HL-60 (cell line): ENCODE results near the gene AKR1C2.
"Not testable (repeated sequence)": the region's sequence is repeated elsewhere in the genome, so short reads cannot be mapped to it uniquely, and the experiment has no call there.

Experiments used
- DNase-seq, 2 experiments: peaks; one replicate each; pipeline ENCODE4 v3.0.0-alpha.2; 2010 to 2020; ENCODE audit warnings: low read depth in 1 of 2, low spot score in 1 of 2
- H3K27ac ChIP-seq: fragments of 250-450 bp; sonication (Bioruptor Pico); replicated peaks from 2 replicates; pipeline ENCODE4 v1.5.1; 2020; ENCODE audit warnings: mild to moderate bottlenecking, moderate library complexity
- H3K27me3 ChIP-seq: fragments of 250-450 bp; sonication (Bioruptor Pico); 2 replicates; pipeline ENCODE4 v1.5.1; 2021; ENCODE audit warnings: mild to moderate bottlenecking, moderate library complexity; ENCODE audit not compliant: insufficient read depth, poor library complexity, severe bottlenecking
- H3K4me3 ChIP-seq: replicated peaks from 2 replicates; pipeline ENCODE4 v1.5.1; 2011; ENCODE audit warnings: mild to moderate bottlenecking, control low read depth, low read length; ENCODE audit not compliant: insufficient read depth
- SPI1 ChIP-seq: IDR thresholded peaks from 2 replicates; pipeline ENCODE4 v1.6.1; 2012; ENCODE audit warnings: low read depth, mild to moderate bottlenecking, borderline replicate concordance
- TF ChIP-seq, protein P1 (sequence below): IDR thresholded peaks from one replicate; pipeline ENCODE4 v1.5.1; 2011; ENCODE audit warnings: low read length, control low read depth, inconsistent platforms; ENCODE audit not compliant: insufficient read depth

Gene AKR1C2

DNA sequence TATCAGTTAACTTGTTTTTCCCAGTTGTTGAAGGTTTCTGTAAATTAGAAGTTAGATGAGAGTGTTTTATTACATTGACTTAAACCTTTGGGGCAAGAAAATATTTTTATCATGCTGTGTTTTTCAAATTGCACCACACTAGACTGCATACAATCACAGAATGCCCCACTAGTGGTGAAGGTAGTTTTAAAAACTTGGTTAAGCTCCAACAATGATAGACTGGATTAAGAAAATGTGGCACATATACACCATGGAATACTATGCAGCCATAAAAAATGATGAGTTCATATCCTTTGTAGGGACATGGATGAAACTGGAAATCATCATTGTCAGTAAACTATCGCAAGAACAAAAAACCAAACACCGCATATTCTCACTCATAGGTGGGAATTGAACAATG lies 33.3 kb downstream of the AKR1C2 start:
- H3K27me3 ChIP-seq, H3K4me3 ChIP-seq, DNase-seq, H3K27ac ChIP-seq: not testable (repeated sequence)

DNA sequence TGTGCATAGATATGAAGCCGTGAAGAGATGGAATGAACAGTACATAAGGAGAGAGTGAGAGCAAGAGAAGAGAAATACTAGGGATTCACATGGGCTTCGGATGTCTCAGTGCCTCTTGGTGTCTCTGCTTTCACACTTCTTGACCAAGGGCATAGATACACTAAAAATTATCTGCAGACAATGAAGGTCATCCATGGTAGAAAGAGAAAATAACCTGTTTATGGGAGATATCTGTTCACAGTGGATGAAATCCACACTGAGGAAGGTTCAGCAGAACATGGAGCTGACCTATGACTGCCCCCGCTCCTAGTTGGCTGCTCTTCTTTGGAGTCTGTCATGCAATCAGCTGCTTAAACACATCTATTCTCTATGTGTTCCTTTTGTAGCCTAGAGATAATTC lies 34.4 kb downstream of the AKR1C2 start:
- H3K4me3 ChIP-seq, H3K27ac ChIP-seq, DNase-seq, H3K27me3 ChIP-seq: not testable (repeated sequence)

DNA sequence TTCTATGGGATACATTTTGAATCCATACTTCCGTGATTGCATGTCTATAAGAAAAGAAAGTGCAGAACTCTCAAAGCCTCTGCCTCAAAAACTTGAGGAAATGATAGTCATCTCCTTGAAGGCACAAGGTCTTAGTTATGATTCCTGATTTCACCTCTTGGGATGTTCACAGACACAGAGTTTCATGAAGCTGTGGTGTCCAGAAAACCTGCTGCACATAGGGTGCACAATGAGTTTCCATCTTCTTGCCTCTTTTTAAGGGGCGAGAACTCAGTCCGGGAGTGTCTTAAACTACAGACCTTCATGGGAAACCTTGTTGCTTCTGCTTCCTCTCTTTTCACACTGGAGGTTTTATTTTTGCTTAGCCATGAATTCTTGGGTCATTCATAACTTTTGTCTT lies 36.5 kb downstream of the AKR1C2 start:
- H3K4me3 ChIP-seq, H3K27ac ChIP-seq, H3K27me3 ChIP-seq, DNase-seq: not testable (repeated sequence)

DNA sequence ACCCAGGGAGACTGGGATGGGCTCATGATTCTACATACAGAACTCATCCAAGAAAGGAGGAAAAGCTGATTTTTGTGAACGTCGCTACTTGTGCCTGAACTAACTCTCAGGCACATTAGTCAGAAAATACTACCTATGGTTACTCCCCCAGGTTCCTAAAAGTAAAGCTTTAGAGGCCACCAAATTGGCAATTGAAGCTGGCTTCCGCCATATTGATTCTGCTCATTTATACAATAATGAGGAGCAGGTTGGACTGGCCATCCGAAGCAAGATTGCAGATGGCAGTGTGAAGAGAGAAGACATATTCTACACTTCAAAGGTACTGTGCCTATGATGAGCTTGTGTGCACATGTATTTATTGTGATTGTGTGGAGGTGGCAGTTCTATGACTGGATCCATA lies 37.9 kb downstream of the AKR1C2 start:
- H3K4me3 ChIP-seq, H3K27me3 ChIP-seq, DNase-seq, H3K27ac ChIP-seq: not testable (repeated sequence)

DNA sequence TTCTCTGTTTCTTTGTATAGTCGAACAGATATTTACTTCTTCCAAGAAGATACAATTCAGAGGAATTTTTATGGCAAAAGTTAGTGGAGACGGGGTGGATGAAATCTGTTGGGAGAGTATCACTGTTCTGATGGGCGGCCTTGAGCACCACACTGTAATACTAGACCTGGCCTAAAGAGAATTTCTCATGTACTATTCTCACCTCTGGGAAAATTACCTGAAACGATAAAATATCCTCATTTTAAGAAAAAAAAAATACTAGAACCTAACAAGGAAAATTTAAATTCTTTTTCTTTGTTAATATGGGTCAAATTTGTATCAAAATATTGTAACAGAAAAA lies 39.9 kb downstream of the AKR1C2 start:
- not testable (repeated sequence) for H3K4me3 ChIP-seq, DNase-seq, H3K27me3 ChIP-seq, H3K27ac ChIP-seq

DNA sequence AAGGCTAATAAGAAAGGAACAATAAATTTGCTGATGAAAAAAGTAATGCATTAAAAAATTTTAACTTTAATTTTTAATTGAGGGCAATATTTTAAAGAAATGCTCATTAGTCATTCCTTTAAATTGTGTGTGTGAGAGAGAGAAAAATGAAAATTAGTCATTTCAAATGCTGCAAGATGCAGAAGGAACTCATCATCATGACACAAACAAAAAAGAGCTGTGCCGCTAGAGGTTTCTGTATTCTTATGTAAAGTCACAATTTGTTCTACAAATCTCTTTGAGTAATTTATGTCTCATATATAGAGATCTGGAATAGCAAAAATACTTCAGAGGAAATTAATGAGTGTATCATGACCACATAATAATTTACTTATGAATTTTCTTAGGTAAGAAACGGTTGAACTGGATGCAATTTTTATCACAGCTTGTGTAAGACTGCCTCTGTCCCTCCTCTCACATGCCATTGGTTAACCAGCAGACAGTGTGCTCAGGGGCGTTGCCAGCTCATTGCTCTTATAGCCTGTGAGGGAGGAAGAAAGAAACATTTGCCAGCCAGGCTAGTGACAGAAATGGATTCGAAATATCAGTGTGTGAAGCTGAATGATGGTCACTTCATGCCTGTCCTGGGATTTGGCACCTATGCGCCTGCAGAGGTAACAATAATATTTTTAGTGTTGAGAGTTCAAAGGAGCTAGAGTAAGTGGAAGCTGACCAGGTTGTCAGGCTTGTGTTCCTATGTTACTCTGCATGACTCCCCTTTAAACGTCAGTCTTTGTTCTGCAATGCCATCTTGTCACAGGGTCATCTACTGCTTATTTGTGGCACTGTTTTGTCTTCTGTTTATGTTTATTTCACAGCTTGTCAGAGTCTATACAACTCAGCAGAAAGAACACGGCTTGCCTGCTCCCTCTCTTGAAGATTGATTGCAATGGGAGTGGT lies 40.5 kb downstream of the AKR1C2 start, which contains the start of gene AKR1C1:
TSS of gene AKR1C1 (plus strand) at position 540 of the 939 bp plus-strand sequence. CDS start at position 570, 30 bp downstream.
- not testable (repeated sequence) for H3K4me3 ChIP-seq, DNase-seq, H3K27me3 ChIP-seq, H3K27ac ChIP-seq

DNA sequence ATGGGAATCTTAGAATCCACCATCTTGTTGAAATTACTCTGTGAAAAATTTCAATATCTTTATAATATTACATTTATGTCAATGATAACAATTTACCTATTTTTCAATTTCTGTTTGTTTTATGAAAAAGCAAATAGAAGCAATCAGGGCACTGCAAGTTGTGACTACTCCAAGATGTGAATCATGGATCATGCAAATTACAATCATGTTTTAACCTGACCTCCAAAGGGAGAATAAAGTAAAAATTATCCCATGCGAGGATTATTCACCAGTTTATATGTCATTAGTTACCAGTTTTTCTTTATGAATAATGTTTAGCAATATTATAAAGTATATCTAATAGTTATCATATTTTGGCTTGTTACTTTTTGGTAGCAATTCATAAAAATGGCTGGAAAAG lies 41.3 kb downstream of the AKR1C2 start:
- not testable (repeated sequence) for DNase-seq, H3K27ac ChIP-seq, H3K4me3 ChIP-seq, H3K27me3 ChIP-seq

DNA sequence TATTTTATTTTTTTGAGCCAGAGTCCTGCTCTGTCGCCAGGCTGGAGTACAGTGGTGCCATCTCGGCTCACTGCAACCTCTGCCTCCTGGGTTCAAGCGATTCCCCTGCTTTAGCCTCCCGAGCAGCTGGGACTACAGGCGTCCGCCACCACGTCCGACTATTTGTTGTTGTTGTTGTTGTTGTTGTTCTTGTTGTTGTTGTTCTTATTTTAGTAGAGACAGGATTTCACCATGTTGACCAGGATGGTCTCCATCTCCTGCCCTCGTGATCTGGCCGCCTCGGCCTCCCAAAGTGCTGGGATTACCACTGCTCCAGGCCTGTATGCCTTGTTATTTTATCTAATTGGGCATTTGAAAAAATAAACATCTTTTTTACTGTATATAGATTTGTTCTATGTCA lies 42.1 kb downstream of the AKR1C2 start:
- not testable (repeated sequence) for H3K27me3 ChIP-seq, DNase-seq

DNA sequence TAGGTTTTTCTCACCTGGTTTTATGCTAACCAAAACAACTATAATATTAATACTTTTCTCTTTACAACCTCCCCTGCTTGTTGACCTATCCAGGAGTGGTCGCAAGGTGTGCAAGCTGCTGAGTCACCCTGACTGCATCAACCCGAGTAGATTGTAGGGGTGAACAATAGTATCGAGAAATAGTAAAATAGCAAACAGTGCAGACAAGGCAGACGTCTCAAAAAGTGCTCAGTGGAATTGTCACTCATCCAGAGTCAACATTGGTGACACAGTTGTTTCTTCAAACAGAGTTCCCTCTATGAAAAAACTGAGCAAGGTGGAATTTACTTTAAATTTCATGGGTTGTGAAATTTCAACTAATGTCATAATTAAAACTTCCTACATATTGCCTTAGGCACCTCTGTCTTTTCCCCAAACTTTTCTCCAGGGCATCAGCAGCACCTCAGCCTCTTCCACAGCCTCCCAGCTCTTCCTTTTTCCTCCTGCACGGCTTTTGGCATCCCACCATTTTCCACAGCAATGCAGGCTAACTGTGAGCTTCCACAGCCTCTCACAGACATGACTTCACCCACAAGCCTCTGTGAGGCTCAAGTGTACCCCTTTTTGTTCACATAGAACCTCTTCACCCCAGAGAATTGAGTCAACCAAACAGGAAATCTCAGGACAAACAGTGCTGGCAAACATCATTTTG lies 46.6 kb downstream of the AKR1C2 start:
- not testable (repeated sequence) for DNase-seq, H3K27ac ChIP-seq, H3K4me3 ChIP-seq, H3K27me3 ChIP-seq

More for the DNA sequence above, 42.1 kb downstream of the AKR1C2 start:
- H3K4me3 ChIP-seq, H3K27ac ChIP-seq: not testable (repeated sequence)

DNA sequence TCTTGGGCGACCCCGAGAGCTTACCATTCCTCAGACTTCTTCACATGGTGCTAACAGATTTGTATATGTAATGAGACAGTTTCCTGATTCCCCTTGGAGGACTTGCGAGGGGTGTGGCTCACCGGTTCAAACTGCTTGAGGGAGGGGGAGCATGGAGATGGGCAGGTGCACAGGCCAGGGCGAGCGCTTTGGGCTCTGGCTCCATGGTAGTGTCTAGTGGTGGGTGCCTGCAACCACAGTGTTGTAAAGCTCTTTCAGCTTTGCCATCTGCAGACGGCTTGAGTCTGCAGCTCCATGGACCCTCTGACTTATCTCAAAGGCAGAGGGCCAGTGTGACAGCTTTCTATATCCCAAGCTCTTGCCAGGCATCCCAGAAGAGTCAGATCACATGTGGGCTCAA lies 47.6 kb downstream of the AKR1C2 start:
- H3K27ac ChIP-seq: not testable (repeated sequence)

DNA sequence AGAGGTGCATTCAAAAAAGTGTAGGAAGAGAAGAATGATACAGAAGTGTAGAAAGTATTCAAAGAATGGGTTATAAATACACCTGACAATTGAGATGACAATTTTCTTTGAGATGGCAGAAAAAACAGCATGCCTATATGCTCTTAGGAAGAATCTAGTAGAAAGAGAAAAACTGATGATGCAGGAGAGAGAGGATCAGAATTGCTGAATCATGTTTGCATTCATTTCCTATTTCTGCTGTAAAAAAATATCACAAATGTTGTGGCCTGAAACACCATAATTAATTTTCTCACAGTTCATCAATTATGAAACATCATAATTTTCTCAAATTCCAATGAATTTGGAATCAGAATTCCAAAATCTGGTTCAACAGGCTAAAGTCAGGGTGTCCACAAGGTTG lies 50.3 kb downstream of the AKR1C2 start:
- H3K4me3 ChIP-seq: no peak overlapping the region
- no peak overlapping the region for H3K27ac ChIP-seq
- H3K27me3 ChIP-seq: no peaks in the 10 kb centered on the region
- TF ChIP-seq, protein P1, sequence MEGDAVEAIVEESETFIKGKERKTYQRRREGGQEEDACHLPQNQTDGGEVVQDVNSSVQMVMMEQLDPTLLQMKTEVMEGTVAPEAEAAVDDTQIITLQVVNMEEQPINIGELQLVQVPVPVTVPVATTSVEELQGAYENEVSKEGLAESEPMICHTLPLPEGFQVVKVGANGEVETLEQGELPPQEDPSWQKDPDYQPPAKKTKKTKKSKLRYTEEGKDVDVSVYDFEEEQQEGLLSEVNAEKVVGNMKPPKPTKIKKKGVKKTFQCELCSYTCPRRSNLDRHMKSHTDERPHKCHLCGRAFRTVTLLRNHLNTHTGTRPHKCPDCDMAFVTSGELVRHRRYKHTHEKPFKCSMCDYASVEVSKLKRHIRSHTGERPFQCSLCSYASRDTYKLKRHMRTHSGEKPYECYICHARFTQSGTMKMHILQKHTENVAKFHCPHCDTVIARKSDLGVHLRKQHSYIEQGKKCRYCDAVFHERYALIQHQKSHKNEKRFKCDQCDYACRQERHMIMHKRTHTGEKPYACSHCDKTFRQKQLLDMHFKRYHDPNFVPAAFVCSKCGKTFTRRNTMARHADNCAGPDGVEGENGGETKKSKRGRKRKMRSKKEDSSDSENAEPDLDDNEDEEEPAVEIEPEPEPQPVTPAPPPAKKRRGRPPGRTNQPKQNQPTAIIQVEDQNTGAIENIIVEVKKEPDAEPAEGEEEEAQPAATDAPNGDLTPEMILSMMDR: no peak
- no peak for TF ChIP-seq SPI1
- DNase-seq: no peak

More for the DNA sequence above, 47.6 kb downstream of the AKR1C2 start:
- H3K4me3 ChIP-seq, H3K27me3 ChIP-seq, DNase-seq: not testable (repeated sequence)

DNA sequence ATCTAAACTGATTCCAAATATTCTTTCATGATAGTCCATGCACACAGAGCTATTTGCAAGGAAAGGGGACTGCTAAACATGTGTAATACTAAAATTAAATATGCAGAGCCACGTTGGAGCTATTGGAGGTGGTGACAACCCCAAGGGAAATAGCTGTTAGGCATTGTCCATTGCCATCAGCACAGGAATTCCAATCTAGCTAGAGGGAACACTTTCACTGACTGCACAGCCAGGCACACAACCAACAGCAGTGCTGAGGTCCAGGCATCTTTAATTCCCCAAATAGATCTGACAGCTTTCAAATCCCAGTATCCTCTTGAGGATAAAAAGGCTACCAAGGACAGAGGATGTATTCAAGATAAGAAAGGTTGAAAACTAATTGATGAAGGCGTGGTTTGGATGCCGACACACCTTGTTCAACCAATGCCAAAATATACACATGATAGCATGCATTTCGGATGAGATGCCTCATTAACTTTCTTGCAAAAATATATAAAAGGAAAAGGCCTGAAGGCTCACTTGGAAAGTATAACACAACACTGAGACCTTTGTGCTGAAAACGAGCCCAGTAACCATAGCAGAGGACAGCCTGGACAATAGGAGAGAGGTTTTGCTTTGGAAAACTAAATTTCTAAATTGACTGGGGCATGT lies 52.0 kb downstream of the AKR1C2 start:
- not testable (repeated sequence) for DNase-seq, H3K4me3 ChIP-seq, H3K27ac ChIP-seq, H3K27me3 ChIP-seq
